ENCODE measurements around the gene SH2D6. TPM values are rescaled to one million over a fixed set of nuclear protein-coding genes. Genes with fewer than 3 reads are reported as not detected.

SH2D6 gene
- total and polyA plus RNA-seq, 5 donors from 2014 or later, result 0.25 TPM; not detected in 4

DNA sequence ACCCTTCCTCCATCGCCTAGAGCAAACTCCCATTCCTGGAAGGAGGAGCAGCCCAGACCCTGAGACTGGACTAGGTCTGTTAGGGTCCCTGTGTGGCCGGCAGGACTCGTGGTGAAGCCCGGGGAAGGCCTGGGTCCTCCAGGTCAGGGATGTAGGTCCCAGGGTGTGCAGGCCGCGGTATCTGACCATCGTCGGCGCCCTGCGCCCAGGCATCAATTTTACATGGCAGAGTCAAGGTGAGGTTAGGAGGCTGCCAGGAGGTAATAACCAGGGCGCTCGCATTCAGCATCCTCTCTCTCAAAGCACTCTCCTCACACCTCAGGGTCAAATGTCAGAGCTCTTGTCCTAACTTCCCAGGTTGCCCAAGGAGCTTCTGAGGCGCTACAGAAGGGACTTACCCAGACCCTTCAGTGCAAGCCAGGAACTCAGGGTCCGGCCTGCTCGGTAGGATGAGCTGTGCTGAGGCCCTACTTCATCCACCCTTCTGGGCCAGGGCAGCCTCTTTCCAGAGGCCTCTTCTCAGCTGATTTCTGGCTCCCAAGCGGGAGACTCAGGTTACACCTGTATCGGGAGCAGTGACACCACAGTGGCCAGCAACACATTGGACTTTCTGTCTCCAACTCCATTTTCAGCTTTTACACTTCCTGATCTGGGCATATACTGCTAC lies 628 bp downstream of the SH2D6 start:
- no peaks in the 10 kb centered on the region for H3K9me3 ChIP-seq (ENCODE audit: control insufficient read depth in 2 of 2, low read length in 2 of 2)
- Mint-ChIP-seq H3K27me3 (no peaks in the 10 kb centered on the region), H3K36me3 (no peaks in the 10 kb centered on the region), H3K9me3 (no peaks in the 10 kb centered on the region), H3K27ac (peak overlapping the region; percentile 63 to 91 (median 85)), H3K4me1 (peaks cover 0 to 31% (median 20%) of the 10 kb centered on the region in 4 donors), H3K4me3 (peak overlapping the region; percentile 93 to 100 (median 95))
- ATAC-seq (ENCODE audit: low read depth in 2 of 2) (no peak), DNase-seq (no peak)
- no peaks in the 10 kb centered on the region for H3K36me3 ChIP-seq (ENCODE audit: control insufficient read depth, insufficient read depth, low read length)
- no peaks in the 10 kb centered on the region for H3K27me3 ChIP-seq (ENCODE audit: control insufficient read depth, insufficient read depth, low read length)
- peak overlapping the region; percentile 86 for H3K27ac ChIP-seq (ENCODE audit: insufficient read depth, low read length, poor library complexity, severe bottlenecking)
- H3K4me3 ChIP-seq (ENCODE audit: low read depth, low read length), result peak overlapping the region; percentile 74
- H3K4me1 ChIP-seq (ENCODE audit: control insufficient read depth, insufficient read depth, low read length, poor library complexity, severe bottlenecking), result peaks cover 31% of the 10 kb centered on the region

- no peaks in the 10 kb centered on the region for H3K36me3 Mint-ChIP-seq
- peak; percentile 83 to 88 (median 85) for DNase-seq
- Histone ChIP-seq H3K9me3 (ENCODE audit: control insufficient read depth in 2 of 2, low read length in 2 of 2) (no peaks in the 10 kb centered on the region), H3K4me1 (ENCODE audit: control insufficient read depth, insufficient read depth, low read length, poor library complexity, severe bottlenecking) (peaks cover 31% of the 10 kb centered on the region), H3K4me3 (ENCODE audit: low read depth, low read length) (peak overlapping the region; percentile 60), H3K36me3 (ENCODE audit: control insufficient read depth, insufficient read depth, low read length) (no peaks in the 10 kb centered on the region), H3K27ac (ENCODE audit: insufficient read depth, low read length, poor library complexity, severe bottlenecking) (peak overlapping the region; percentile 2), H3K27me3 (ENCODE audit: control insufficient read depth, insufficient read depth, low read length) (no peaks in the 10 kb centered on the region)
- H3K27ac Mint-ChIP-seq, result peak overlapping the region; percentile 84 to 94 (median 87)
- peaks cover 0 to 31% (median 19%) of the 10 kb centered on the region in 4 donors for H3K4me1 Mint-ChIP-seq
- H3K27me3 Mint-ChIP-seq, result no peaks in the 10 kb centered on the region
- H3K4me3 Mint-ChIP-seq, result peak overlapping the region; percentile 78 to 96 (median 78)
- peak; percentile 73 to 75 for ATAC-seq (ENCODE audit: low read depth in 2 of 2)
- no peaks in the 10 kb centered on the region for H3K9me3 Mint-ChIP-seq
Observed at GRCh38 chr2:85420536-85421259, 2.2 kb downstream of the SH2D6 start.

- Mint-ChIP-seq H3K9me3 (no peaks in the 10 kb centered on the region), H3K4me1 (peaks cover 0 to 31% (median 19%) of the 10 kb centered on the region in 4 donors), H3K4me3 (peak overlapping the region in 2 of 4 donors; percentile 22 to 96), H3K36me3 (no peaks in the 10 kb centered on the region), H3K27ac (peak overlapping the region in 2 of 3 donors; percentile 79 to 87), H3K27me3 (no peaks in the 10 kb centered on the region)
- no peaks in the 10 kb centered on the region for H3K36me3 ChIP-seq (ENCODE audit: control insufficient read depth, insufficient read depth, low read length)
- peaks cover 31% of the 10 kb centered on the region for H3K4me1 ChIP-seq (ENCODE audit: control insufficient read depth, insufficient read depth, low read length, poor library complexity, severe bottlenecking)
- no peak overlapping the region for H3K4me3 ChIP-seq (ENCODE audit: low read depth, low read length)
- DNase-seq (no peak), ATAC-seq (ENCODE audit: low read depth in 2 of 2) (no peak)
- no peaks in the 10 kb centered on the region for H3K27me3 ChIP-seq (ENCODE audit: control insufficient read depth, insufficient read depth, low read length)
- no peak overlapping the region for H3K27ac ChIP-seq (ENCODE audit: insufficient read depth, low read length, poor library complexity, severe bottlenecking)
- no peaks in the 10 kb centered on the region for H3K9me3 ChIP-seq (ENCODE audit: control insufficient read depth in 2 of 2, low read length in 2 of 2)
Observed at GRCh38 chr2:85421260-85422071, 3.0 kb downstream of the SH2D6 start.

- Mint-ChIP-seq H3K4me1 (peaks cover 0 to 31% (median 19%) of the 10 kb centered on the region in 4 donors), H3K27me3 (no peaks in the 10 kb centered on the region), H3K36me3 (no peaks in the 10 kb centered on the region), H3K27ac (peak overlapping the region in 2 of 3 donors; percentile 16 to 38), H3K4me3 (peak overlapping the region in 1 of 4 donors; percentile 22), H3K9me3 (no peaks in the 10 kb centered on the region)
- Histone ChIP-seq H3K27ac (ENCODE audit: insufficient read depth, low read length, poor library complexity, severe bottlenecking) (no peak overlapping the region), H3K4me1 (ENCODE audit: control insufficient read depth, insufficient read depth, low read length, poor library complexity, severe bottlenecking) (peaks cover 31% of the 10 kb centered on the region), H3K9me3 (ENCODE audit: control insufficient read depth in 2 of 2, low read length in 2 of 2) (no peaks in the 10 kb centered on the region), H3K4me3 (ENCODE audit: low read depth, low read length) (no peak overlapping the region), H3K36me3 (ENCODE audit: control insufficient read depth, insufficient read depth, low read length) (no peaks in the 10 kb centered on the region), H3K27me3 (ENCODE audit: control insufficient read depth, insufficient read depth, low read length) (no peaks in the 10 kb centered on the region)
- DNase-seq (no peak), ATAC-seq (ENCODE audit: low read depth in 2 of 2) (no peak)
Observed at GRCh38 chr2:85422072-85422457, 3.6 kb downstream of the SH2D6 start.

DNA sequence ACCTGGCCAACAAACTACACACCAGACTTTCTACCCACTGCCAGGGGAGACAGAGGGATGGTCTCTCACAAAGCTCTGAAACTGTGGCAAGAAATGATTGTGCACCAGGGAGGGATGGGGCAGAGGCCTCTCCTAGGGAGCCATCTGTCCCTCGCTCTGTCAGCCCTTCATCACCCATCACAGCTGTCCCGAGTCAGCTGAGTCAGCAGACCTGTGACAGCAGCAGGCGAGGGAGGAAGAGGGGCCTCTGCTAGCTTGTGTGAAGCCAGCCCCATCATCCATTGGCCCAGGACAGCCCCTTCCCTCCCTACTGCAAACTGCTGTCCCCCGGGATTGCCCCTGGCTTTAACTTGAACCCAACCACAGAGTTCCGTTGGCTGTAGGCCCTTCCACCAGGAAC lies 5.0 kb downstream of the SH2D6 start:
- Mint-ChIP-seq H3K9me3 (no peaks in the 10 kb centered on the region), H3K27ac (no peak overlapping the region), H3K27me3 (no peaks in the 10 kb centered on the region), H3K36me3 (no peaks in the 10 kb centered on the region), H3K4me3 (no peak overlapping the region), H3K4me1 (peaks cover 0 to 26% (median 16%) of the 10 kb centered on the region in 4 donors)
- Histone ChIP-seq H3K9me3 (ENCODE audit: control insufficient read depth in 2 of 2, low read length in 2 of 2) (no peaks in the 10 kb centered on the region), H3K4me3 (ENCODE audit: low read depth, low read length) (no peak overlapping the region), H3K4me1 (ENCODE audit: control insufficient read depth, insufficient read depth, low read length, poor library complexity, severe bottlenecking) (peaks cover 24% of the 10 kb centered on the region), H3K27me3 (ENCODE audit: control insufficient read depth, insufficient read depth, low read length) (no peaks in the 10 kb centered on the region), H3K36me3 (ENCODE audit: control insufficient read depth, insufficient read depth, low read length) (no peaks in the 10 kb centered on the region), H3K27ac (ENCODE audit: insufficient read depth, low read length, poor library complexity, severe bottlenecking) (no peak overlapping the region)
- no peak for ATAC-seq (ENCODE audit: low read depth in 2 of 2)
- DNase-seq, result no peak

DNA sequence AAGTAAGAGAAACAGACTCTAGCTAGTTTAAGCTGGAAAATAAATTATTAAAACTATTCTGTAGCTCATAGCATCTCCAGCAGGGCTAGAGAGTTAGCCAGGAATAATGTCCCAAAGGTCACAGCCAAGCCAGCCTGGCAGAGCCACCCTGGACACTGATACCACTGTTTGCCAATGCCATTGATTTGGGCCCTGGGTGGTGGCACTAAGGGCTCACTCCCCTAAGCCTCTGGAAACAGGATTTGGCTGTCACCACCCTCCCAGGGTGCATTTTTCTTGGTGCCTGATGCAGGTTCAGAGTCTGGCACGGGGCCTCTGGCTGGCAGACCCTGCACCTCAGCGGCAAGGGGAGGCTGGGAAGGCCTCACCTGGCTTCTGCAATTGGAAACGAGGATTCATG lies 7.1 kb downstream of the SH2D6 start:
- no peaks in the 10 kb centered on the region for H3K36me3 Mint-ChIP-seq

GRCh38 chr2:85427300-85427835 lies 8.9 kb downstream of the SH2D6 start:
- H3K9me3 Mint-ChIP-seq, result no peaks in the 10 kb centered on the region
- H3K4me1 ChIP-seq (ENCODE audit: control insufficient read depth, insufficient read depth, low read length, poor library complexity, severe bottlenecking), result no peaks in the 10 kb centered on the region
- H3K27ac Mint-ChIP-seq, result peak overlapping the region in 1 of 3 donors; percentile 86

More for the DNA sequence above, 7.1 kb downstream of the SH2D6 start:
- no peak overlapping the region for H3K27ac ChIP-seq (ENCODE audit: insufficient read depth, low read length, poor library complexity, severe bottlenecking)
- no peaks in the 10 kb centered on the region for H3K27me3 Mint-ChIP-seq
- ATAC-seq (ENCODE audit: low read depth in 2 of 2) (no peak), DNase-seq (no peak)
- no peak overlapping the region for H3K27ac Mint-ChIP-seq
- H3K9me3 ChIP-seq (ENCODE audit: control insufficient read depth in 2 of 2, low read length in 2 of 2), result no peaks in the 10 kb centered on the region
- peaks cover 0 to 12% (median 5%) of the 10 kb centered on the region in 4 donors for H3K4me1 Mint-ChIP-seq
- H3K36me3 ChIP-seq (ENCODE audit: control insufficient read depth, insufficient read depth, low read length), result no peaks in the 10 kb centered on the region
- no peaks in the 10 kb centered on the region for H3K9me3 Mint-ChIP-seq
- H3K4me1 ChIP-seq (ENCODE audit: control insufficient read depth, insufficient read depth, low read length, poor library complexity, severe bottlenecking), result peaks cover 4% of the 10 kb centered on the region
- H3K27me3 ChIP-seq (ENCODE audit: control insufficient read depth, insufficient read depth, low read length), result no peaks in the 10 kb centered on the region
- no peak overlapping the region for H3K4me3 Mint-ChIP-seq
- no peak overlapping the region for H3K4me3 ChIP-seq (ENCODE audit: low read depth, low read length)

More at GRCh38 chr2:85427300-85427835, 8.9 kb downstream of the SH2D6 start:
- H3K4me3 ChIP-seq (ENCODE audit: low read depth, low read length), result no peak overlapping the region
- H3K4me1 Mint-ChIP-seq, result no peaks in the 10 kb centered on the region
- no peaks in the 10 kb centered on the region for H3K36me3 Mint-ChIP-seq
- no peak overlapping the region for H3K27ac ChIP-seq (ENCODE audit: insufficient read depth, low read length, poor library complexity, severe bottlenecking)
- ATAC-seq (ENCODE audit: low read depth in 2 of 2) (no peak), DNase-seq (no peak)
- no peaks in the 10 kb centered on the region for H3K36me3 ChIP-seq (ENCODE audit: control insufficient read depth, insufficient read depth, low read length)
- no peak overlapping the region for H3K4me3 Mint-ChIP-seq
- no peaks in the 10 kb centered on the region for H3K27me3 Mint-ChIP-seq
- no peaks in the 10 kb centered on the region for H3K27me3 ChIP-seq (ENCODE audit: control insufficient read depth, insufficient read depth, low read length)
- no peaks in the 10 kb centered on the region for H3K9me3 ChIP-seq (ENCODE audit: control insufficient read depth in 2 of 2, low read length in 2 of 2)

Data from CD4-positive, CD25-positive, alpha-beta regulatory T cell (primary cell).